MM.1S (cell line): ENCODE results near the gene CRISP1.

ENCODE experiments used
- DNase-seq: peaks from one replicate; pipeline ENCODE4 v3.0.0-alpha.2; 2015
- H2AFZ ChIP-seq: fragments of 300-600 bp; sonication (generic); 2 replicates; pipeline ENCODE4 v1.6.0; 2016; ENCODE audit warnings: antibody characterized with exemption, low read length
- H3F3A ChIP-seq: fragments of 300-600 bp; sonication (generic); 2 replicates; pipeline ENCODE4 v1.6.1; 2016; ENCODE audit warnings: mild to moderate bottlenecking, antibody characterized with exemption, low read length, moderate library complexity, mixed read lengths; ENCODE audit not compliant: insufficient read depth
- H3K27ac ChIP-seq: fragments of 300-600 bp; sonication (generic); 2 replicates; pipeline ENCODE4 v1.5.1; 2016; ENCODE audit warnings: mild to moderate bottlenecking, low read length
- H3K27me3 ChIP-seq: fragments of 300-600 bp; sonication (generic); replicated peaks from 2 replicates; pipeline ENCODE4 v1.6.0; 2016; ENCODE audit warnings: low read length; ENCODE audit not compliant: insufficient read depth
- H3K36me3 ChIP-seq: fragments of 300-600 bp; sonication (generic); replicated peaks from 2 replicates; pipeline ENCODE4 v1.6.1; 2016; ENCODE audit warnings: mild to moderate bottlenecking, low read length, mixed read lengths; ENCODE audit not compliant: insufficient read depth
- H3K4me1 ChIP-seq: fragments of 300-600 bp; sonication (generic); 2 replicates; pipeline ENCODE4 v1.6.1; 2016; ENCODE audit warnings: low read length, mixed read lengths
- H3K4me2 ChIP-seq: fragments of 300-600 bp; sonication (generic); 2 replicates; pipeline ENCODE4 v1.6.0; 2016; ENCODE audit warnings: low read depth, low read length
- H3K4me3 ChIP-seq: fragments of 300-600 bp; sonication (generic); 2 replicates; pipeline ENCODE4 v1.5.1; 2016; ENCODE audit warnings: low read length, mixed read lengths
- H3K79me2 ChIP-seq: fragments of 300-600 bp; sonication (generic); 2 replicates; pipeline ENCODE4 v1.6.1; 2016; ENCODE audit warnings: mixed run types, low read length, mixed read lengths
- H3K9ac ChIP-seq: fragments of 300-600 bp; sonication (generic); 2 replicates; pipeline ENCODE4 v1.6.1; 2016; ENCODE audit warnings: low read length, mixed read lengths
- H3K9me2 ChIP-seq: fragments of 300-600 bp; sonication (generic); replicated peaks from 2 replicates; pipeline ENCODE4 v1.6.1; 2016; ENCODE audit warnings: mild to moderate bottlenecking, low read length, mixed read lengths; ENCODE audit not compliant: insufficient read depth
- H3K9me3 ChIP-seq: fragments of 300-600 bp; sonication (generic); replicated peaks from 2 replicates; pipeline ENCODE4 v1.6.1; 2016; ENCODE audit warnings: mild to moderate bottlenecking, low read length, mixed read lengths; ENCODE audit not compliant: insufficient read depth
- H4K20me1 ChIP-seq: fragments of 300-600 bp; sonication (generic); 2 replicates; pipeline ENCODE4 v1.6.1; 2016; ENCODE audit warnings: mild to moderate bottlenecking, low read length, moderate library complexity, mixed read lengths; ENCODE audit not compliant: insufficient read depth
- CTCF ChIP-seq: fragments of 300-600 bp; sonication (generic); IDR thresholded peaks from 2 replicates; pipeline ENCODE4 v1.5.1; 2016; ENCODE audit warnings: antibody characterized with exemption, low read length, mixed read lengths
- EZH2 ChIP-seq: fragments of 300-600 bp; sonication (generic); optimal IDR thresholded peaks from 2 replicates; pipeline ENCODE3; 2017; ENCODE audit warnings: low read depth, mild to moderate bottlenecking, antibody characterized with exemption, low read length, mixed read lengths
- EZH2phosphoT487 ChIP-seq: fragments of 300-600 bp; sonication (generic); IDR thresholded peaks from 2 replicates; pipeline ENCODE4 v1.6.1; 2018; ENCODE audit warnings: antibody characterized with exemption, low read length

CRISP1 gene

DNA sequence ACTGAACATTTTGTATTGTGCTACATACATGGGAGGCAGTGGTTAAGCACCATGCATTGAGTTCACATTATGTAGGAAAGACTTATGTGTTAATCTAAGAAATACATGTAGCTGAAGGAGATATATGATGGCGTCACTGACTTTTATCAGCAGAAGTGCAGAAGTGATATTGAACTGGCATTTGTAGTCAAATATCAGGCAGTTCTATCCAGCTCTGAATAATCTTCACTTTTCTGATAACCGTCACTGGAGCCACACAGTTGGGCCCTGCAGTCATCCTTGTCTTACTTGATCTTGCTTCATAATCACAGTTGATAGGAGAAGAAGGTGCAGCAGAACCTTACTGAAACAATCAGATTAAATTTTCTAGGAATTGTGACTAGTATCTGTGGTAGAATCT is 26.4 kb downstream of the CRISP1 start:
- no peaks in the 10 kb centered on the region for H3K9me2 ChIP-seq
- H3K4me1 ChIP-seq: no peaks in the 10 kb centered on the region
- H3K4me3 ChIP-seq: no peak overlapping the region
- no peaks in the 10 kb centered on the region for H3F3A ChIP-seq
- no peak for TF ChIP-seq EZH2
- TF ChIP-seq CTCF: no peak
- H2AFZ ChIP-seq: no peak overlapping the region
- H3K79me2 ChIP-seq: no peaks in the 10 kb centered on the region
- H3K9ac ChIP-seq: no peak overlapping the region
- H3K36me3 ChIP-seq: no peaks in the 10 kb centered on the region
- H4K20me1 ChIP-seq: no peaks in the 10 kb centered on the region
- DNase-seq: no peak
- no peaks in the 10 kb centered on the region for H3K9me3 ChIP-seq
- no peak overlapping the region for H3K4me2 ChIP-seq
- H3K27me3 ChIP-seq: no peaks in the 10 kb centered on the region
- H3K27ac ChIP-seq: no peak overlapping the region

- Histone ChIP-seq H4K20me1 (no peaks in the 10 kb centered on the region), H3K9me2 (no peaks in the 10 kb centered on the region), H3K9ac (no peak overlapping the region), H3K79me2 (no peaks in the 10 kb centered on the region), H3K4me1 (no peaks in the 10 kb centered on the region), H3K4me2 (no peak overlapping the region), H3F3A (no peaks in the 10 kb centered on the region), H2AFZ (no peak overlapping the region), H3K36me3 (no peaks in the 10 kb centered on the region), H3K27me3 (no peaks in the 10 kb centered on the region), H3K9me3 (no peaks in the 10 kb centered on the region), H3K27ac (no peak overlapping the region), H3K4me3 (no peak overlapping the region)
- no peak for DNase-seq
- TF ChIP-seq EZH2 (no peak), EZH2phosphoT487 (no peak), CTCF (no peak)
Observed at GRCh38 chr6:49839162-49839561, 27.2 kb downstream of the CRISP1 start.

DNA sequence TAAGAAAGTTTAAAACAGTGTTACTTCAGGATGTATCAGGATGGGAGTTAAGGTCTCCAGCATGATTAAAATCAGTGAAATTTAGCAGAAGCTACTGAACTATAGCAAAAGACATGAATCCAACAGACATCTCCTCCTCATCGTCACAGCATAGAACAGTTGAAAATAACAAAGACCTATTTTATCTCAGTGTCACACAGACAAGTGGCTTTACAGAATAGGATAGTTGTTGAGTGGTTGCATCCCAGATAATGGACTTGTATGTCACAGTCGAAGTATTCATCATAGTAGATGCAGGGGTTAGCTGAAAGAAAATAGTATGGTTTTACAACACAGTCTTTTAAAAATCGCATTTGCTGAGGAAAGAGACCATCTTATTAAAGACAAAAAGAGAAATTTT is 31.2 kb downstream of the CRISP1 start:
- Histone ChIP-seq H3K9me2 (no peaks in the 10 kb centered on the region), H3K9ac (no peak overlapping the region), H3K27ac (no peak overlapping the region), H4K20me1 (no peaks in the 10 kb centered on the region), H3K4me2 (no peak overlapping the region), H3K36me3 (no peaks in the 10 kb centered on the region), H3K4me1 (no peaks in the 10 kb centered on the region), H2AFZ (no peak overlapping the region), H3K79me2 (no peaks in the 10 kb centered on the region), H3K4me3 (no peak overlapping the region), H3F3A (no peaks in the 10 kb centered on the region), H3K9me3 (no peaks in the 10 kb centered on the region), H3K27me3 (no peaks in the 10 kb centered on the region)
- TF ChIP-seq CTCF (no peak), EZH2 (no peak), EZH2phosphoT487 (no peak)
- no peak for DNase-seq

- Histone ChIP-seq H3K9me2 (no peaks in the 10 kb centered on the region), H3K27me3 (no peaks in the 10 kb centered on the region), H3F3A (no peaks in the 10 kb centered on the region), H3K27ac (no peak overlapping the region), H3K4me3 (no peak overlapping the region), H3K4me2 (no peak overlapping the region), H3K4me1 (no peaks in the 10 kb centered on the region), H3K9me3 (no peaks in the 10 kb centered on the region), H3K9ac (no peak overlapping the region), H3K36me3 (no peaks in the 10 kb centered on the region), H3K79me2 (no peaks in the 10 kb centered on the region), H4K20me1 (no peaks in the 10 kb centered on the region), H2AFZ (no peak overlapping the region)
- no peak for TF ChIP-seq CTCF
- no peak for TF ChIP-seq EZH2
- no peak for TF ChIP-seq EZH2phosphoT487
- no peak for DNase-seq
Observed at GRCh38 chr6:49833386-49833785, 32.9 kb downstream of the CRISP1 start.
